H1 (cell line): ENCODE data around the gene RERE. TPM values are rescaled to one million over a fixed set of nuclear protein-coding genes. Genes with fewer than 3 reads are reported as not detected.

Source experiments
- CHD7 ChIP-seq: fragments of 300-600 bp; sonication (generic); IDR thresholded peaks from 2 replicates; pipeline ENCODE4 v1.7.1; 2012; ENCODE audit warnings: low read length, moderate library complexity, mild to moderate bottlenecking, inconsistent platforms; ENCODE audit not compliant: insufficient replicate concordance
- KDM1A ChIP-seq: fragments of 200-600, 300-600 bp; sonication (generic); IDR thresholded peaks from 2 replicates; pipeline ENCODE4 v1.7.1; 2016; ENCODE audit warnings: mild to moderate bottlenecking, low read length, borderline replicate concordance
- USF2 ChIP-seq: IDR thresholded peaks from 2 replicates; pipeline ENCODE4 v1.6.1; 2011; ENCODE audit warnings: low read length, improper control_type of control experiment
- polyA plus RNA-seq, 7 experiments: library from polyadenylated mRNA; depleted of rRNA in 3 of 7; stranded (reverse) in 5 of 7; unstranded in 2 of 7; fragments of >200 nt in 5 of 7; fragments of 200-250 nt in 2 of 7; gene quantifications; 1 replicate in 5 of 7; 2 replicates in 1 of 7; 4 replicates in 1 of 7; pipeline versions ENCODE4 v1.2.1 to v1.2.3, GENCODE V29; 2011 to 2013; ENCODE audit warnings: missing spikeins in 2 of 7, mixed read lengths in 2 of 7
- total RNA-seq: library from RNA; stranded (reverse); fragmentation: NEBNext Ultra II Directional; extraction: Animal tissue kit (Norgen Biotek cat#: 25700); gene quantifications from 2 replicates; pipeline ENCODE4 v1.2.1, GENCODE V29; 2021

Gene RERE
- total and polyA plus RNA-seq, 2 of the 8 experiments (the other 6 are each of a cell fraction or from before 2014, with no cell fraction given) = 15.3 to 142 TPM

GRCh38 chr1:8717148-8717547, 100.3 kb downstream of the RERE start (continued):
- no peak for TF ChIP-seq CHD7
- TF ChIP-seq USF2 = no peak
- no peak for TF ChIP-seq KDM1A
